Stimulated activated CD4-positive, alpha-beta T cell treated with anti-CD3 and anti-CD28 coated beads, Interleukin-4, amount 100 ng/mL, for 24 hours (primary cell): ENCODE data around the gene MEG3.

Experiments
- DNase-seq: peaks from one replicate; pipeline ENCODE4 v3.0.0-alpha.2; 2020

The MEG3 gene

GRCh38 chr14:100899884-100900771 lies 74.2 kb downstream of the MEG3 start:
- no peak for DNase-seq

GRCh38 chr14:100900837-100901390 lies 75.0 kb downstream of the MEG3 start:
- DNase-seq: no peak

DNA sequence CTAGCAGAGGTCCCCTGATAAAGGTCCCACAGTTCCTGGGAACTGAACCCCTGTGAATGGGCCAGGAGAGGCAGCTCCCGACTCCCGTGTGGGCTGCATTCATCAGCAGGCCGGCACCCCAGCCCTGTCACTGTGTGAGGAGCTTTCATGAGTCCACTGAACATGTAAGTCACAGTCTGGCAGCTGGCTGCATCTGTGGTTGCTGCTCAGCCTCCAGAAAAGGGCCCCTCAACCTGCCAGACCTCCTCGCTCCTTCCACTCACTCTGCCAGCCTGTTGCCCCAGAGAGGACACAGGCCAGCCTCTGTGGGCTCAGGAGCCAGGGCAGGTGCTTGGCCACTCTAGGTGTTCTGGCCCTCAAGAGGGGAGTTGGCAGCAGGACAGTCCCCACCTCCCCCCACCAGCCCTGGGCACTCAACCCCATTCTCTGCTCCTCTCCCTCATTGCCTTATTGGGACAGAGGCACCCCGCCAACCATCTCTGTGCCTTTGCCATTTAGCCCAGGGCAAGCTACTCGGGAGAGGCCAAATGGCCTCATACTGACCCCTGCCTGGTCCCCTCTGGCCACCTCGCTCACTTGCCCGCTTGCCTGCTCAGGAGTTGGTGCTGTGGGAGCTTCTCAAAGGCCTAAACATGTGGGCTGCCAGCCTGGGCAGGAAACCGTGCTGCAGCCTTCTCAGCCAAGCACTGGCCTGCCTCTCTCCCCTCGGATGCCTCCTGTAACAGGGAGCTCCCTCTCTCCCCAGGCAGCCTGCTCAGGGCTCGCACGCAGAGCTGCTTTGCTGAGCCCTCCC lies 75.7 kb downstream of the MEG3 start:
- DNase-seq: no peak

DNA sequence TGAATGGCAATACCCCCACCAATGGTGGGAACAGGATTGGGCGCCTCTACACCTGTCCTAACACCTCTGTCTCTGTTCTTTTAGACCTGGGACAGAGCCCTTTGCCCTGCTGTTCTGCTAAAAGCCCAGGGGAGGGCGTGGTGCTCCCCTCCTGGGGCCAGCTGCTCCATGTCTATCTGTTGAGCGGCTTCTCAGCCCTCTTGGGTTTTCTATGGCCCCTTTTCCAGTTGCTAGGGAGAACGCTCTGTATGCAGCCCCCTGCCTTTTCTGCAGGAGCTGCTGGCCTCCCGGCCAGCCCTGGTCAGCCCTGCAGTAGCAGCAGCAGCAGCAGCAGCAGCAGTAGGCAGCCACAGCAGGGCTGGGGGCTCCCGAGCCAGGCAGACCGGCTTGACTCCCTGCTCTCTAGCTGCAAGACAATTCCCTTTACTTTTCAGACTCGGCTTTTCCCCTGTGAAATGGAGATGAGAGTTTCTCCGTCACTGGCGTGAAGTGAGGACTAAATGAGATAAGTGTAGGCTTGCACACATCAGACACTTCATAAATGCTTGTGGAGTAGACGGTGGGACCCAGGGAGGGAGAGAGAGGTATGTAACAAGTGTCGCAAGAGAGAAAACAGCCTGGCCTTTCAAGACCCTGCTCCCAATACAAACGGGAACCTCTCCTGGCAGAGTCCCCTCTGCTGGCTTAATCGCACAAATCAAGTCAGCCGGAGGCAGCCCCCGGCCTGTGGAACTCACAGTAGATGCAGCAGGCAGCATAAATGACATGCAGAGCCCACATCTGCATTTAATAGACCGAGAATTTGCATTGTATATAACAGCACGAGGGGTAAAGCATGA lies 76.6 kb downstream of the MEG3 start:
- DNase-seq: no peak

DNA sequence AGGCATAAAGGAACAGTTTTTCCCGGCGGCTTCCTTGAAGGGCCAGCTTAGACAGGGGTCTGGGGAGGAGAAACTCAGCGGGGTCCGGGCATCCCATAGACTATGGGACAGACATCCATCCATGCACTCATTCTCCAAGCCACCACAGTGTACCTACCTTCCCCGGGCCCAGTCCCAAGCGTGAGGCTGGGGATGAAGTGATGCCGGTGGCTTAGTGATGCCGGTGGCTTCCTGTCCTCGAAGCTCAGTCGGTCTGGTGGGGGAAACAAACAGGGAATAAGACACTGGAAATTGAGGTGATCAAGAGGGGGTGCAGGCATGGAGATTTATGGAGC lies 77.2 kb downstream of the MEG3 start:
- DNase-seq: no peak

- no peak for DNase-seq
These were observed 77.8 kb downstream of the MEG3 start, which contains the start of gene RTL1 for GRCh38 chr14:100903672-100904185. RTL1 (minus strand) TSS chr14:100903722; CDS start chr14:100884788, 18,934 bp downstream.

DNA sequence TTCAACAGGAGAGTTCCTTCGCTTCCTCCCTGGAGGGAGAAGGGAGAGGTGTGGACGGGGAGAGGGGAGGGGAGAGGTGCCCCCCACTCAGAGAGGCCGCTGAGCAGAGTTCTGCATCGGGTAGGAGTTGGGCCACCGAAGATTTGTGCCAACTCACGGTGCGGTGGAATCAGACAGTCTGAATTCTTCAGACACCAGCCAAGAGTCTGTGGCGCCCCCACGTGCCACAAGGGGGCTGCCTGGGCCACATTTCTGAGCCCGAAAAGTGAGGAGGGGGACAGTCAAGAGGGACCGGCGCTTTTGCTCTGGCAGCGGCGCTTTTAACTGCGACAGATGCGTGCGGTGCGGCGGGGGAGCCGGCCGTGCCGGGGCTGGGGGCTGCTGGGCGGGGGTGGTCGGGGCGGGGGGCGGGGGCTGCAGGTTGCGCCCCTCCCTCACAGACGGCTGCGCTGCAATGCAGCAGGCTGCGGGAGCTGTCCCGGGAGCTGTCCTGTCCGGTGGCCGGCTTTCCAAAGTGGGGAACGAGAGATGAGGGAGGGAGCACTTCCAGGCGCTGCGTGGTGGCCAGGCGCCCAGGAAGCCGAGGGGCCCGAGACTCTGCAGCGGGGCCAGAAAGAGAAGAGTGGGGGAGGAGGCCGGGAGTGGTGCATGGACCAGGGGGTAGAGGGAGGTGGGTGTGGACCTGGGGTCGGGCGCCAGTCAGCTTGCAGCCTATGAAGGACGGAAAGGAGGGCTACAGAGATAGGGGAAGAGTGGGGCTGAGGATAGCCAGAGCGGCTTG lies 78.6 kb downstream of the MEG3 start:
- no peak for DNase-seq

GRCh38 chr14:100905166-100905565 lies 79.2 kb downstream of the MEG3 start:
- no peak for DNase-seq

DNA sequence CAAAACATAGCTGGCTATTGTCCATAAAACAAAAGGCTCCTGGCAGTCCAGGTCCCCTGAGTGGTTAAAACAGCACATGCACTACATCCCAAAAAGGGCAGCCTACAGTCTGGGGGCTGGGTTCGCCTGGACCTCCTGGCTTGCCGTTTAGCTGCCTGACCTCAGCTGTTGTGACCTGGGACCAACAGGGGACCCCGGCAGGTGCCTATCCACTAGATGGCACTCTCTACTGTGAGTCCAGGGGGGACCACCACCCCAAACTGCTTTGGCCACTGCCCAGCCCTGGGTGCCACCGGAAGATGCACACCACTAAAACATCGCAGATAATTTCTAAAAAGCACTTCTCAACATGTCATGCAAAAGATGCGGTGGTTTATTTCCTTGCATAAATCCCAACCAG lies 80.5 kb downstream of the MEG3 start:
- no peak for DNase-seq

GRCh38 chr14:100907240-100907639 lies 81.3 kb downstream of the MEG3 start:
- DNase-seq: no peak

DNA sequence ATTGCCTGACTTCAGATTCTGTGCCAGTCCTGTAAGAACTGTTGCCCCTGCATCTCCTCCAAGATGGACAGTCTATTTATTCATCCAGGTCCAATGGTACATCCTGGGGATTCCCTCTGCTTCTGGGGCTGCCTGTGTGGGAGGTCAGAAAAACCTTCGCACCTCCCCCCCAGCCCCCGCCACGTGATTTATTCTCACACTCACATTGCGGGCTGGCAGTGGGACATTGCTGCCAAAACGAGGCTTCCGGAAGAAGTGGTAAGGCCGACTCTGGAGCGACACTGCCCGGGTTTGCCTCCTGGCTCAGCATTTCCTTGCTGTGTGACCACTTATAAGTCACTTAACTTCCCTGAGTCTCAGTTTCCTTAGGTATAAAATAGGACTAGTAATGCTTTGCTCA lies 83.5 kb downstream of the MEG3 start:
- no peak for DNase-seq
